Fibroblast of peridontal ligament (primary cell): Measurements from ENCODE around the gene RAX.
A peak's percentile ranks its signal among the peaks of the same experiment; 100 is the strongest.

Experiments used
- DNase-seq: peaks from one replicate; pipeline ENCODE4 v3.0.0-alpha.2; 2010; ENCODE audit errors: extremely low read depth

The RAX gene

DNA sequence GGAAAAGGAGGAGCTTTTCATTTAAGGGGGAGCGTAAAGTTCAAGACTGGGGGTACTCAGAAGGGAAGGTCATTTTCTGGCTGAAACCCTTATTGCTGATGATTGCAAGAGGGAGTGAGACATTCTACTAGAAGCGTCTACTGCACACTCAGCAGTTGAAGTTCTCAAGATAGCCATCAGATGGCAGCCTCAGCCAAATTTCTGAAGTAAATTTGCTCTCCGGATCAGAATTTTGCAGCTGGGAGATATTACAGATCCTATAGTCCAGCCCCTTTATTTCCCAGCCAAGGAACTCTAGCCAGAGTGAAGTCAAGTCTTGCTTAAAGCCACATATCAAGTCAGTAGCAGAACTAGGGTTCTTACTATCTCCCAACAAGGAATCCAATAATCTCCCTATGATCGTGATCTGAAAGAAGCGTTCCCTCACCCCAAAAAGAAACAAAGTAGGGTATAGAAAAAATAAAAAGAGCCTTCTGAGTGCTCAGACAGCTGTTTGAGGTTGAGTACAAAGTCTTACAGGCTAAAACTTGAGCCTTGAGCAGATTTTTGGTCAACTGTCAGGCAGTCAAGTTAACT is 24.0 kb downstream of the RAX start:
- peak; percentile 97 for DNase-seq

DNA sequence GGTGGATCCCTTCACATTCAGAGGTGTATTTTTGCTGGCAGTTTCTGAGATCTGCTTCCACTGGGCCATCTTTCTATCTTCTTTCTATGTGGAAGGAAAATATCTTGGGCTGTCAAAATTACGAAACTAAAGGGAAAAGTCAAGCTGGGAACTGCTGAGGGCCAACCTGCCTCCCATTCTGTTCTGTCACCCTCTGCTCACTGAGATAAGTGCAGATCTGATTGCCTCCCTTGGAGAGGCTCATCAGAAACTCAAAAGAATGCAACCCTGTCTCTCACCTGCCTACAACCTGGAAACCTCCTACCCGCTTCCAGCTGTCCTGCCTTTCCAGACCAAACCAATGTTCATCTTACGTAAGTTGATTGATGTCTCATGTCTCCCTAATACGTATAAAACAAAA is 26.5 kb downstream of the RAX start:
- no peak for DNase-seq

DNA sequence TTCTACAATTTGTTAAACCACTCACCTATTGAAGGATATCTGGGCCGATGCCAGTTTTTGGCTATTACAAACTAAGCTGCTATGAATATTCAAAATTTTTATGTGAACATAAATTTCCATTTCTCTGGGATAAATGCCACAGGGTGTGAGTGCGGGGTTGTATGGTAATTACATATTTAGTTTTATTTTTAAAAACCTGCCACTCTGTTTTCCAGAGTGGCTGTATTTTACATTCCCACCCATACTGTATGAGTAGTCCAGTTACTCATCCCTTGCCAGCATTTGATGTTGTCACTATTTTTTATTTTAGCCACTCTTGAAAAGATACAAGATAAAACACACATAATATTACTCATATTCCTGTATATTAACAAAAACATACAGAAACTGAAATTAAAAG is 30.3 kb downstream of the RAX start:
- no peak for DNase-seq

DNA sequence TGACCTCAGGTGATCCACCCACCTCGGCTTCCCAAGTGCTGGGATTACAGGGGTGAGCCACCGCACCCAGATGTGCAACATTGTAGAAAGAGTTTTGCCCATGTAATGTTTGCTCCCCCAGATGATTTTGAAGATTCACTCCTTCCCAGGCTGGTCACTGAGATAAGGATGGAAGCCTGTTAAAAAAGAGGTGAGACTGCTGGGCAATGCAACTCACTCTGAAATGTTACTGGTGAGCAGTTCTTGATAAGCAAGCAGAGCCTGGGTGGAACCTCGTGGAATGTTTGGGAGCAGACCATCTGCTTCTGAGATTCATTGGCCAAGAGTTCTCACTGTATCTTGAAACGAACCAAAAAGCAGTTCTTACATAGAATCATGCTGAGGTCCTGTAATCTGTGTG is 33.6 kb downstream of the RAX start:
- no peak for DNase-seq

DNA sequence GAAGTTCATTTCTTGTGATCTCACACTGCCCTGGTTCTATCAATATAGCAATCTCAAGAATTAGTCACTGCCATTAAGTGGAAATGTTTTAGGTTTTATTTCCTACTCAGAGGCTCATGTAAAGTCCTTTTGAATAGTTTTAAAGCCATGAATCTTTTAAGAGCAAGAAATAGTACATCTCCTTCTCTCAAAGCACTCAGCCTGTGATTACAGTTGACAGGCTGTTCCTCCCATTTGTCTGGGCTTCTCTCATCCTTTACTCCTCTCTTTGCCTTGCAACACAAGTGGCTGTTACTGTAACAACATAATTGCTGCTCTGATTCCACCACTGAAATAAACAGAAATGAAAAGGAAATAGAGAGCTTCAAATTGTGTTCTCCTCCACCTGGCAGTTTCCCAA is 34.9 kb downstream of the RAX start:
- peak; percentile 14 for DNase-seq

DNA sequence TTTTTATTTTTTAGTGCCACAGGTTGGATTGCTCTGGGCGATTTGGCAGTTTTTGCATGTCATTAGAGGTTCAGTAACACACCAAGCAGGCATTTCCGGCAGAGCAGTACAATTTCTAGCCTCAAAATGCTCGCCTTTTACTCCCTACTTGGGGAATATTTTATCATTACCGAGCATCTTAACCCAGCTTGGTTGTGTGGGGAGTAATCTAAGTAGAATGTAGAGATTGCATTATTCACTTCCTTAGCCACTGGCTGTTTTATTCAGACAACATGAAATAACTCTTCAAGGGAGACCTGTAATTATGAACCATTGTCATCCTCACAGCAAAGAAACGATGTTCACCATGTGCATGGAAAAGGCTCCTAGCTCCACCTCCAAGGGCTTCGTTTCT is 40.2 kb downstream of the RAX start:
- peak; percentile 7 for DNase-seq

DNA sequence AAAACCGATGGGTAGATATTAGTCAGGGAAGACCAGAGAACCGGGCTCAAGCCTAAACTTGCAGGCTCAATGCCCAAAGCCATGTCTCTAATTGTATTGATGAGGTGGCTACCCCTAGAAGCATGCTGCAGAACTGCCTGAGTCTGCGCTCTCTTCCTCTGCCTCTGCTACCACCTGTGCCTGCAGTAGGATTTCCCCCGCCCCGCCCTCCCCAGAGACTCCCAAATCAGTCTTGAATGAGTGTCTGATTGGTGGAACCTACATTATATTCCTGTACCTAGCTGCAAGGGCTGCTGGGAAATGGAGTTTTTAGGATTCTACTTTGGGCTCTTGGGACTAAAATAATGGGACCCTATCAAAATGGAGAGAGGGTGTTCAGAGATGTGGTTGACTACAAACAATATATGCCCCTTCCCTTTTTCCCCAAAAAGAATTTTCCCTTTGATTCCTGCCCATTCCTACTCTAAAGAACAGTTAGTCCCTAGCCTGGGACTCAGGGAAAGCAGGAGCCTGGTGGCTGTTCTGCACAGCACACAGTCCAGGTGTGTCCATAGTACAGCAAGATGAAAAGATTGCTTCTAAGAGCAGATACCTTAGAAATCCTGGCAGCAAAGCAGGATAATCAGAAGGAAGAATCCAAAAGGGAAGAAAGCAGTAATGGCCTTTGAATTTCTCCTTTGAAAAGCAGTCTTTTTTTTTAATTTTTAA is 40.8 kb downstream of the RAX start:
- no peak for DNase-seq

DNA sequence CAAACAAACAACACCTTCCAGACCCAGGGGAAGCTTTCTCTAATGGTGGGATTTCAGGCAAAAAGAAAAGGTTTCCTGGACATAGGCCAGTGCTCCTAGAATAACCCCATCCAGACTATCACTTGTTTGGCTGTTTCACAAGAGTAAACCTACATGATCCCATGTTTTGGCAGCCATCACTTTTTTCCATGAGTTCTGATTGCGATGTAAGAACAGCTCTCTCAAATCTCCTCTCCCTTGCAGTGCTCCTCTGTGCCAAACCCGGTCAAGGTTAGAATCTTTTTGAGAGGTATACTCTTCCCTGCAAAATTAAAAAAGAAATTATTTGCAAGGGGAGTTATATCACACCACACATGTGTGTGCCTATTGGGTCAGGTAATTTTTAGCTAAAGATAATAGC is 41.4 kb downstream of the RAX start:
- DNase-seq = no peak

DNA sequence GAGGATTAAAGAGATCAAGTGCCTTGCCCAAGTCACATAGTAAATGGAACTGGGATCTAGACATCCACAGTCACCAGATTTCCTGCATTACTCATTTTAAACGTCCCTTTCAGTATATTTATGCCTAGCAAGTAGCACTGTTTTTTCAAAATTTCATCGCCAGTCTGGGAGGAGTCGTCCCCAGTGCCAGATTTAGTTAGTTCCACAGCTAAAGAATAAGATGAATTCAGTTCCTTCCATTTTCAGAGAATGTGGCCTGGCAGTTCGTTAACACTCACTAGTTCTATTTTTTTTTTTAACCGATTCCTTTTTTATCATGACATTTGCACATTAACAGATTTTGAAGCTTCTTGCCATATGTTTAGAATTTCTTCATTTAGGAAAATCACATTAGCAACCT is 42.1 kb downstream of the RAX start:
- DNase-seq = no peak

DNA sequence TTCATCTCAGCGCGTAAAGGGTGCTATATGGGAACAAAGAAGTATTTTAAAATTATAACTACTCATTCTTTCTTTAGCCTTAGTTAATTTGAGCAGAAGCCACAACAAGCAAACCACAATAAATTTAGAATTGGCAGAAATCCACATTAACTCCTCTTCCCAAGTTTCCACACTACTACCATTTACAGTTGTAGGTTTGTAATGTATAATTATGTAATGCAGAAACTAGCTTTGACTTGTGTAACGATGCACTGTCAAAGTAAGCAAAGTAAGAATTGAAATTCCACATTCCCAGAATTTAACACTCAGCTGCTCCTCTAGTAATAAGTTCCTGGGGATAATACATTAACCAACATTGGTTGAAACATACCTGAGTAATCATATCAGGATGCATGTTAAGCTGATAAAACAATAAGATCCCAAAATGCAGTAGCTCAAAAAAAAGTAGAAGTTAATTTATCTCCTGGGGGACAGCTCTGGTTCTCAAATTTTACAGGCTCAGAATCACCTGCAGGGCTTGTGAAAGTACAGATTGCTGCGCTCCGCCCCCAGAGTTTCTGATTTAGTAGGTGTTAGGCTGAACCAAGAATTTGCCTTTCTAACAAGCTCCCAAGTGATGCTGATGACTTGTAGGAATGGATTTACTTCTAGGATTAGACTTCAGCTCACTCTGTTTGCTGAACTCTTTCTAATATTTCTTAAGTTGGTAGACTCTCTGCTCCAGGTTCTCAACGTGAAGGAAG is 43.4 kb downstream of the RAX start:
- DNase-seq = peak; percentile 12

DNA sequence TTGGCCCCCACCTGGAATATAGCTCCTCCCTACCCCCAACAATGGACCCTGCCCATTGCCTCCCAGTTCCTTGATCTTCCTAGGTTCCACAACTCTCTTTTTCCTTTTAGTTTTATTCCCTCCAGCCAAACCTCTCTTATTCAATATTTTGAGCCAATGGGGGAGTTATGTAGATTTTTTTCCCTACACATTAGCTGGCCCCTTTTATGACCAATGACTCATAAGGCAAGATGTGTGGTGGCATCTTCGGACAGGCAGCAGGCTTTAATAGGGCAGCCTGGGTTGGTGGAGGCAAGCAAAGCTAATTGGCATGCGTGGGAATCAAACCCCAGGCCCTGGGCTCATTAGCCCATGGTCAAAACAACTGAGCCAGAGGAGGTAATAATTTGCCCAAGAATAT is 44.1 kb downstream of the RAX start:
- DNase-seq = no peak

DNA sequence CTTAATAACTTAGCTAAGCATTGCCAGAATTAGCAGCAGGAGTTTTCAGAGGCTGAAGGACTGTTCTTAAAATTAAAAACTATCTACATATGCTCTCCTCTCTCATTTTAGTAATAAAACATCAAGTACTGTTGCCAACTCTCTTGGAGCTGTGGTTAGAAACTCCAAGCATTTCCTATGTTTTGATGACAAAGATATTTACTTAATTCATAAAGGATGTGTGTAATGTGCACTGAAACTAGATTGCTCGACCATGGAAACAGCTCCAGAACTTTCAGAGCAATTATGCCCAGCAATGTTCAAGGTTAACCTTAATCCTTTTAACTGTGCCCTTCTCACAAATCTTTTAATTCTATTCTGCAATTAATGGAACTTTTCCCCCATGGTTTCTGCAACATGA is 44.9 kb downstream of the RAX start:
- peak; percentile 68 for DNase-seq

DNA sequence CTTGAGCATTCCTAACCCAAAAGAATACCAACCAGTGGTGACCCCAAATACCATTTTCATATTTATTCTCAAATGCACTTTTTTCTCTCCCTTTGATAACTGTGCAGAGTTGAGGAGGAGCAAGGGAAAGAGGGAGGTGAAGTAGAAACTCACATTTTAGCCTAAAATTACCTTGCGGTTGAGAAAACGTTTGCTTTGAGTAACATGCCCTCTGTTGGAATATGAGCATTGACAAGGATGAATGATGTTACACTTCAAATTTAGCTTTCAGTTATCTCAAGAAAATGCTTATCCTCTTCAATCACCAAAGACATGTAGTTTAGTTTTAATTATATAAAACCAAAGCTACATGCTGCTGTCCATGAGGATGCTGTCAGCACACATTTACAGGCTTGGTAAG is 50.9 kb downstream of the RAX start:
- DNase-seq = no peak

DNA sequence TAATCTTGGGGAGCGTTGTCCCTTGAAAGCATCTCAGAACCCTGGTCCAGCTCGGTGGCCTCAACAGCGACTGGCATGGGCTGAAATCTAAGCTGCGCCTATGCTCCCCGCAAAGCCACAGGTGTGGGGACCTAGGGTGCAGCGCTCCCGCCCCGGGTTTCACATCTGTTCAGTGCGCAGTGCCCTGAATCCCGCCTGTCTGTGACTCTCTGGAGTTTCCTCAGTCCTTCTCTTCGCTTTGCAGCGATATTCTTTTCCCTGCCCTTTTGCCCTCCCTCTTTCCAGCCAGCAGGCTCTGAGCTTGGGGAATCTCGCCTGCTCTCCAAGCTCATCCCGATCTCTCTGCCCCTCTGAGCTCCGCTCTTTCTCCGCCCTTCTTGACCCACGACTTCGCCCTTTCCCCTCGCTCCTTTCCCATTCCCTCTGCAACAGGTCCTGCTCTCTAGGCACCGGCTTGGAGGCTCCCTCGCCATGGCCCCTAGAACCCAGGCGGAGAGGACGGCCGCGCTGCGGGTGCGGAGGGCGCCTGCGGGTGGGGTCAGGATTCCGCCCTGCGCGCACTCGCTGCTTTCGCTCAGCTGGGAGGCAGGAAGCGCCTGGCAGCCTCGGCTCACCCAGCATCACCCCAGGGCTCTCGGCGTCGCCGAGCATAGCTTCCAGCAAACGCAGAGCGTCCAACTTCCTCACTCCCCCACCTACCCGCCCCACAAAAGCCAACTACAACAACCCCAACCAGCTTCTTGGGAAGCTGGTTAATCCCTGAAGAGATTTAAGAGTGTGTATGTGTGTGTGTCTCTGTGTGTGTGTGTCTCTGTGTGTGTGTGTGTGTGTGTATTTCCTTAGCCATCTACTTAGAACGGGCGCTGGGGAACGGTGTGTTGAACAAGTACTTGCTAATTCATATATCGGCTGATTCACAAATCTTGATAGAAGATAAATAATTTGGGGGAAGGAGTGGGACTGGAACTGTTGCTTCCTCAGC is 52.2 kb downstream of the RAX start:
- no peak for DNase-seq

DNA sequence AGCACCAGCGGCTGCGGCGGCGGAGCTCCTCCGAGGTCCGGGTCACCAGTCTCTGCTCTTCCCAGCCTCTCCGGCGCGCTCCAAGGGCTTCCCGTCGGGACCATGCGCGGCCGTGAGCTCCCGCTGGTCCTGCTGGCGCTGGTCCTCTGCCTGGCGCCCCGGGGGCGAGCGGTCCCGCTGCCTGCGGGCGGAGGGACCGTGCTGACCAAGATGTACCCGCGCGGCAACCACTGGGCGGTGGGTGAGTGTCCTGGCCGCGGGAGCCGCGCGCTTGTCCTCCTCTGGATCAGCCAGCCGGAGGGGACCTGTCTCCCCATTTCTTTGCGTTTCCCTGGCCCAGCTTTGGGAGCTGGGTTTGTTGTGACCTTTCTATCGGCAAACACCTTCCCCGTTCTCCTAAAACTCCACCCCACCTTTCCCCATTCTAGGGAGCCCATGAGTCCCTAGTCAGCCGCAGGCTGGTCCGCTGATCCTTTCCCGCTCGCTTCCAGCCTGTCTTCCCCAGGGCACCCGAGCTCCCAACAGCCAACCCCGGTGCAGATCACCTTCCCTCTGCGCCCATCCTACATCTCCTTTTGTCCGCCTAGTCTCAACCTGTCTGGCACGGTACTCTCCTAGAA is 53.0 kb downstream of the RAX start:
- DNase-seq = no peak

DNA sequence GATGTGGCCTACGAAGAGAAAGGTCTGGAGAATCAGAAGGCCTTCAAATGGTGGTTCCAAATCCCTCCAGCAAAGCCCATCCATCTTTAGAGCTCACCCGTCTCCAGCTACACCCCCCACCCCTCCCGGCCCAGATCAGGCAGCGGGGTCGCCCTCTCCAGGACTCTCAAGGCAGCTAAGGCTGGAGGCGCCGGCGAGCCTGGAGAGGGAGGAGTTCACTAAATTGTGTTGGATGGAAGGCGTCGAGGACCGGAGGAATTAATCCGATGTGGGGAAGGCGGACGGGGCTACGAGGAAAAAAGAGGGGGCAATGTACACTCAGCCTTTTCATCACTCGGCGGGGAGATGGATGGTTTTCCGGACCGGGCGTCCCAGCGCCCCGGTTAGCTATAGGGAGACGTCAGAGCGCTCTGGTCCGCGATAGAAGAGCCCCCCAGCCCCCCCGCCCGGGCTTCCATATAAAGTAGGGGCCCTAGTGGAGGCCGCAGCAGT is 53.5 kb downstream of the RAX start, which contains the start of gene GRP:
GRP (plus strand) TSS at position 487 of the 492 bp plus-strand sequence. CDS start 108 bp downstream, outside the sequence.
- no peak for DNase-seq

DNA sequence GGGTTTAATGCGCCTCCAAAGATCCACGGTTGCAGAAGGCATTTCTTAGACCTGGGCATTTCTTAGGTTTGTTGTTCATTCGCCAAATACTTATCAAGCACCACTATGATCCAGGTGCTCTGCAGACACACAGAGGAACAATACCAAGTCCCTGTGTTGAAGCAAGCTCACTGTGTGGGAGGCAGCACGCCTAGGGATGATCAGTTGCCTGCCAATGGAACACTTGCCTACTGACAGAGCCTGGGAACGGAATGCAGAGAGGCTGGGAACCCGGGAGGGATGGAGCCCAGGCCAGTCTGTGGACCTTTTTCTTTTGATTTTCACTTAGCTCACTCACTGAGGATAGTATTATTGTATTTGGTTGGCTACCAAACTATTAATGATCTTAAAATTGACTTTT is 55.2 kb downstream of the RAX start:
- no peak for DNase-seq
